HUES6 (cell line): ENCODE results near the gene MYBPH.

Experiments
- H3K27ac ChIP-seq: 2 replicates; pipeline ENCODE4 v1.7.0; 2013; ENCODE audit warnings: low read depth, mild to moderate bottlenecking, low read length, inconsistent platforms
- H3K27me3 ChIP-seq: 2 replicates; pipeline ENCODE4 v1.6.1; 2013; ENCODE audit warnings: low read length; ENCODE audit not compliant: control insufficient read depth, insufficient read depth
- H3K36me3 ChIP-seq: 2 replicates; pipeline ENCODE4 v1.6.1; 2013; ENCODE audit warnings: low read length; ENCODE audit not compliant: control insufficient read depth, insufficient read depth
- H3K4me1 ChIP-seq: 2 replicates; pipeline ENCODE4 v1.6.1; 2013; ENCODE audit warnings: low read length; ENCODE audit not compliant: control insufficient read depth, insufficient read depth
- H3K4me3 ChIP-seq: 2 replicates; pipeline ENCODE4 v1.5.1; 2013; ENCODE audit warnings: low read depth, low read length
- H3K9ac ChIP-seq: one replicate; pipeline ENCODE4 v1.6.1; 2013; ENCODE audit warnings: mild to moderate bottlenecking, low read length
- H3K9me3 ChIP-seq: 2 replicates; pipeline ENCODE4 v1.6.1; 2013; ENCODE audit warnings: low read depth, low read length; ENCODE audit not compliant: control insufficient read depth, insufficient read depth

Gene MYBPH

DNA sequence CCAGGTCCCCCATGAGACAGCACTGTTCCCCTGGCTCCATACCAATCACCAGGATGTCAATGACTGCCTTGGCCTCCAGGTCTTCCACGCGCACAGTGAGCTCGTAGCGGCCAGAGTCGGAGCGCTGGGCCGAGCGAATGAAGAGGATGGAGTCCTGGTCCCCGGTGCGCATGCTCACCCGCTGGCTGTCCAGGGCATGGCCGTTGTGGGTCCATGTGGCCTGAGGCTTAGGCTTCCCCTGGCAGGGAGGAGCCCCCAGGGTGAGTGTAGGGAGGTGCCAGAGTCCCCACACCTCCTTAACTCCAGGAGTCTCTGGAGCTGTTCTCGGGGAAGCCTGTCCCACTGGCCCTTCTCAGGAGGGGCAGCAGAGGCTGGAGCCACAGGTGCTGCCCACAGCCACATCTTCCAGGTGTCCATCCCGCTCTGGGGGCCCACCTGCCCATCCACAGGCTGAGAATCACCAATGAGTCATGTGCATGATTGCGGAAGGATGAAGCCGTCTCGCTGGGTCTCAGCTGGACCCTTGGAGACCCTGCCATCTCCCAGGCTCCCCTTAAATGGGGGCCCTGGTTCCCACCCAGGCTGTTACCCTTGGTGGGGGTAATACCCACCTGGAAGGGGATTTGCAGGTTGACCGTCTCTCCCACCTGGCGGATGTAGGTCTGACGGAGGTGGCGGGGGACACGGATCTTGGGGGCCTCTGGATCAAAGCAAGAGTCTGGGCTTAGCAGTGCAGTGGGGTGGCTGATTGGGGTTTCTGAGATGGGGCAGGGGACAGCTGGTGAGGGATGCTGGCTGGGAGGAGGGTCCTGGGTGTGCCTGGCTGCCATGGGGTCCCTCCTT, 4.1 kb downstream of the MYBPH start:
- peaks cover 12% of the 10 kb centered on the region; the same call in 1 of the 2 replicates for H3K4me1 ChIP-seq
- H3K27ac ChIP-seq: no peak overlapping the region
- no peaks in the 10 kb centered on the region for H3K36me3 ChIP-seq

DNA sequence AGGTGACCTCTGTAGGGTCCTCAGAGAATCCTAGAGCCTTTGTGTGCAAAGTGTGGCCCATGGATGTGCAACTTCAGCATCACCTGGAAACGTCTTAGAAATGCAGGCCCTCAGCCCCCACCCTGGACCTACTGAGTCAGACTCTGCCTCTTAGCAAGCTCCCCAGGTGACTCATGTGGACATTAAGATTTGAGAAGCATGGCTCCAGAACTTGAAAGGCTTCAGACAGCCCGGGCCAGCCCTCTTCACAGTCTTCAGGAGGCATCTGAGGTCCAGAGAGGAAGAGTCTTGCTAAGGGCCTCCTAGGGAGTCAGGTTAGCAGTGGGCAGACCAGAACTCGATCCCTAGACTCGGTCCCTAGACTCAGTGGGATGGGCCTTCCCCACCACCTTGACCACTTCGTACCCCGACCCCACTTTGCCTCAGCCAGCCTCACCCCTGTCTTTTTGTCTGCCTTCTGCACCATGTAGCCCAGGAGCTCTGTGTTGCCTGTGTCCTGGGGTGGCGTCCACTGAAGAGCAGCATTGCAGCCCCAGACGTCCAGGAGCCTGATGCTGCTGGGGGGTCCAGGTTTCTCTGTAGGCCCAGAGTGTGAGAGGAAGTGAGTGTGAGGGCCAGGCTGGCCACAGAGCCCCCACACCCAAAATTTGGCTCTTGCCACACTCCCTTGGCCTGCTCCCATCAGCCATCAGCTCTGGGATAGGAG, 4.8 kb downstream of the MYBPH start:
- Histone ChIP-seq H3K9me3 (no peaks in the 10 kb centered on the region), H3K27ac (no peak overlapping the region), H3K27me3 (no peaks in the 10 kb centered on the region), H3K36me3 (no peaks in the 10 kb centered on the region), H3K4me1 (peaks cover 15% of the 10 kb centered on the region; the same call in 1 of the 2 replicates), H3K4me3 (no peak overlapping the region), H3K9ac (no peak overlapping the region)

More for the DNA sequence above, 4.1 kb downstream of the MYBPH start:
- Histone ChIP-seq H3K4me3 (no peak overlapping the region), H3K9ac (no peak overlapping the region), H3K27me3 (no peaks in the 10 kb centered on the region), H3K9me3 (no peaks in the 10 kb centered on the region)

- Histone ChIP-seq H3K4me1 (peaks cover 15% of the 10 kb centered on the region; the same call in 1 of the 2 replicates), H3K9me3 (no peaks in the 10 kb centered on the region), H3K27me3 (no peaks in the 10 kb centered on the region), H3K36me3 (no peaks in the 10 kb centered on the region), H3K27ac (no peak overlapping the region), H3K4me3 (no peak overlapping the region), H3K9ac (no peak overlapping the region)
Measured at GRCh38 chr1:203169770-203170520, 5.7 kb downstream of the MYBPH start.

DNA sequence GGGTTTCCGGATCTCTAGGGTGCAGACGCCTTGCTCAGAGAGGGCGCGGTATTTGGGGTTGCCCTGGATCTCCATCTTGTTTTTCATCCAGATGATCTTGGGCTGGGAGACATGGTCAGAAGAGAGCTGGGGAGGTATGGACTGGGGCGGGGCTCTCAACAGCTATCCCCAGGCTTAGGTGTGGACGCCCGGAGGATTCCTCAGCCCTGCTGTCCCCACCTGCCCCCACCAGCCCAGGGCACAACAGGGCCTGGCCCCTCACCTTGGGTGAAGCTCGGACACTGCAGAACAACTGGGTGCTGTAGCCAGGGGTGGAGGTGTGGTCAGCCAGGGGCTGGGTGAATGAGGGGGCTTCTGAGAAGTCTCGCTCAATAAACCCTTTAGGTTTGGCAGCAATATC, 6.6 kb downstream of the MYBPH start:
- Histone ChIP-seq H3K27ac (no peak overlapping the region), H3K9me3 (no peaks in the 10 kb centered on the region), H3K36me3 (no peaks in the 10 kb centered on the region), H3K4me1 (peaks cover 15% of the 10 kb centered on the region; the same call in 1 of the 2 replicates), H3K27me3 (no peaks in the 10 kb centered on the region), H3K9ac (no peak overlapping the region), H3K4me3 (no peak overlapping the region)

GRCh38 chr1:203168256-203168786, 7.3 kb downstream of the MYBPH start:
- H3K9ac ChIP-seq: no peak overlapping the region
- no peaks in the 10 kb centered on the region for H3K36me3 ChIP-seq
- no peak overlapping the region for H3K27ac ChIP-seq
- no peaks in the 10 kb centered on the region for H3K9me3 ChIP-seq
- H3K27me3 ChIP-seq: no peaks in the 10 kb centered on the region
- H3K4me3 ChIP-seq: no peak overlapping the region
- H3K4me1 ChIP-seq: peaks cover 15% of the 10 kb centered on the region; the same call in 1 of the 2 replicates

DNA sequence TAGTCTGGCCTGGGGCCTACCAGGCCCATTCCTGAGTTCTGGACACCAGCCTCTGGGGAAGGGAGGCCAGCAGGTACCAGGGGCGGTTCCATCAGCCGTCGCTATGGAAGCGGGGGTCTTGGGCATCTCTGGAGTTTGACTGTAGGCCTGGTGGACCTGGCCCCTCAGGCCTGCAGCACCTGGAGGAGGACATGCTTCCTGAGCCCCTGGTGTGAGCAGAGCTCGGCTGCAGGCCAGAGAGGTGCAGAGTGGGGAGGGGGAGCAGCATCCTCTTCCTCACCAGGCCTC, 7.8 kb downstream of the MYBPH start:
- no peak overlapping the region for H3K9ac ChIP-seq
- H3K36me3 ChIP-seq: no peaks in the 10 kb centered on the region
- H3K4me1 ChIP-seq: peaks cover 11% of the 10 kb centered on the region; the same call in 1 of the 2 replicates
- H3K27ac ChIP-seq: no peak overlapping the region
- H3K4me3 ChIP-seq: no peak overlapping the region
- H3K9me3 ChIP-seq: no peaks in the 10 kb centered on the region
- H3K27me3 ChIP-seq: no peaks in the 10 kb centered on the region

DNA sequence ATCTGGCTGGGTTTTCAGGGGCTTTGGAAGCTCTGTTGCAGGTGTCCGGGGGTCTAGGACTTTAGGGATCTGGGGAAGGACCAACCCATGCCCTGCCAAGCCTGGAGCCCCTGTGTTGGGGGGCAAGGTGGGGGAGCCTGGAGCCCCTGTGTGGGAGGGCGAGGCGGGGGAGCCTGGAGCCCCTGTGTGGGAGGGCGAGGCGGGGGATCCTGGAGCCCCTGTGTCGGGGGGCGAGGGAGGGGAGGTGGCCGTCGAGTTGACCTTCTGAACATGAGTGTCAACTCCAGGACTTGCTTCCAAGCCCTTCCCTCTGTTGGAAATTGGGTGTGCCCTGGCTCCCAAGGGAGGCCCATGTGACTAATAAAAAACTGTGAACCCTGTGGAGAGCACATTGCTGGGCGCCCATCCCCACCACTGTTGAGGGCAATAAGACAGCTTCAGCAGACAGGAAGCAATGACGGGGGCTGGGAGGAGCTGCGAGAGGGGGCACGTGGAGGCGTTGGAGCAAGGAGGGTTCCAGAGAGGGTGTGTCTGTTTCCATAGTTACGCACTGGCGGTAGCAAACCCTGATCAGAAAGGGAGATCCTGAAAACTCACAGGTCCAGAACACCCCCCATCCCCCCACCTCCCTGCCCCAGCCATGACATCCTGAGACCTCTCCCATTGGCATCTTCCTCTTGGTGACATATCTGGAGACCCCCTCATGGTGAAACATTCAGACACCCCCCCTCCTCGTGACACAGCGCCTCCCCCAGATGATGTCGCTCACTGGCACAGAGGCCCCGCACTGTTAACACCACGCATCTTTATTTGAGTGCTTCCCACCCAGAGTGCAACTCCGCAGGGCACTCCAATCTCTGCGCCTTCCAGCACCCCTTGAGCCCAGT, 8.4 kb downstream of the MYBPH start:
- peaks cover 7% of the 10 kb centered on the region; the same call in 1 of the 2 replicates for H3K4me1 ChIP-seq
- no peaks in the 10 kb centered on the region for H3K27me3 ChIP-seq
- no peak overlapping the region for H3K4me3 ChIP-seq
- no peak overlapping the region for H3K27ac ChIP-seq
- no peak overlapping the region for H3K9ac ChIP-seq
- H3K36me3 ChIP-seq: no peaks in the 10 kb centered on the region
- H3K9me3 ChIP-seq: no peaks in the 10 kb centered on the region

DNA sequence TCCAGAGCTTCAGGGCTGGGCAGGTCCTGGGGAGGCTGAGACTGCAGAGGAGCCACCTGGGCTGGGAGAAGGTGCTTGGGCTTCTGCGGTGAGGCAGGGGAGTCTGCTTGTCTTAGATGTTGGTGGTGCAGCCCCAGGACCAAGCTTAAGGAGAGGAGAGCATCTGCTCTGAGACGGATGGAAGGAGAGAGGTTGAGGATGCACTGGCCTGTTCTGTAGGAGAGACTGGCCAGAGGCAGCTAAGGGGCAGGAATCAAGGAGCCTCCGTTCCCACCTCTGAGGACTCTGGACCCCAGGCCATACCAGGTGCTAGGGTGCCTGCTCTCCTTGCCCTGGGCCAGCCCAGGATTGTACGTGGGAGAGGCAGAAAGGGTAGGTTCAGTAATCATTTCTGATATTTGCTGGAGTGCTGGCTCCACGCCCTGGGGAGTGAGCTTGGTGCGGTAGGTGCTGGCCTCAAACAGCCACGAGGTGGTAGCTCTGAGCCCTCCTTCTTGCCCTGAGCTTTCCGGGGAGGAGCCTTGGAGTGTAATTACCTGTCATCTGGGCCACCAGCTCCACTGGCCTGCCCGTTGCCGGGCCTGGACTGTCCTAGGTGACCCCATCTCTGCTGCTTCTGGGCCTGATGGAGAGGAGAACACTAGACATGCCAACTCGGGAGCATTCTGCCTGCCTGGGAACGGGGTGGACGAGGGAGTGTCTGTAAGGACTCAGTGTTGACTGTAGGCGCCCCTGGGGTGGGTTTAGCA, 9.3 kb downstream of the MYBPH start:
- no peaks in the 10 kb centered on the region for H3K27me3 ChIP-seq
- peaks cover 7% of the 10 kb centered on the region; the same call in 1 of the 2 replicates for H3K4me1 ChIP-seq
- no peak overlapping the region for H3K4me3 ChIP-seq
- no peaks in the 10 kb centered on the region for H3K36me3 ChIP-seq
- no peak overlapping the region for H3K27ac ChIP-seq
- H3K9ac ChIP-seq: no peak overlapping the region
- H3K9me3 ChIP-seq: no peaks in the 10 kb centered on the region

DNA sequence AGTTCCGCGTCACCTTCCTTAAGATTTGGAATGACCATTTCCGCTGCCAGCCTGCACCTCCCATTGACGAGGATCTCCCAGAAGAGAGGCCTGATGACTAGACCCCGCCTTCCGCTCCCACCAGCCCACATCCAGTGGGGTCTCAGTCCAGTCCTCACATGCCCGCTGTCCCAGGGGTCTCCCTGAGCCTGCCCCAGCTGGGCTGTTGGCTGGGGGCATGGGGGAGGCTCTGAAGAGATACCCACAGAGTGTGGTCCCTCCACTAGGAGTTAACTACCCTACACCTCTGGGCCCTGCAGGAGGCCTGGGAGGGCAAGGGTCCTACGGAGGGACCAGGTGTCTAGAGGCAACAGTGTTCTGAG, 9.8 kb downstream of the MYBPH start:
- Histone ChIP-seq H3K27ac (no peak overlapping the region), H3K9me3 (no peaks in the 10 kb centered on the region), H3K36me3 (no peaks in the 10 kb centered on the region), H3K9ac (no peak overlapping the region), H3K27me3 (no peaks in the 10 kb centered on the region), H3K4me1 (peaks cover 7% of the 10 kb centered on the region; the same call in 1 of the 2 replicates), H3K4me3 (no peak overlapping the region)
